Osteoblast (primary cell): ENCODE results near the gene FHL2. TPM values are rescaled to one million over a fixed set of nuclear protein-coding genes. Genes with fewer than 3 reads are reported as not detected.

ENCODE experiments used
- DNase-seq: peaks from one replicate; pipeline ENCODE4 v3.0.0; 2011; ENCODE audit warnings: low spot score, mixed read lengths; ENCODE audit not compliant: insufficient read length; ENCODE audit errors: missing footprints
- H2AFZ ChIP-seq: 2 replicates; pipeline ENCODE4 v1.6.0; 2011; ENCODE audit warnings: mild to moderate bottlenecking, low read length
- H3K27ac ChIP-seq: 2 replicates; pipeline ENCODE4 v1.5.1; 2011; ENCODE audit warnings: mild to moderate bottlenecking, low read depth, low read length, moderate library complexity
- H3K27me3 ChIP-seq: 2 replicates; pipeline ENCODE4 v1.6.0; 2012; ENCODE audit warnings: mild to moderate bottlenecking, control low read depth, inconsistent platforms, low read length, moderate library complexity; ENCODE audit not compliant: insufficient read depth
- H3K36me3 ChIP-seq: 2 replicates; pipeline ENCODE4 v1.5.1; 2011; ENCODE audit warnings: mild to moderate bottlenecking, low read length, control low read depth, moderate library complexity; ENCODE audit not compliant: insufficient read depth
- H3K4me1 ChIP-seq: 2 replicates; pipeline ENCODE4 v1.5.1; 2011; ENCODE audit warnings: mild to moderate bottlenecking, low read length, control low read depth, moderate library complexity; ENCODE audit not compliant: insufficient read depth
- H3K4me2 ChIP-seq: 2 replicates; pipeline ENCODE4 v1.6.0; 2011; ENCODE audit warnings: mild to moderate bottlenecking, low read length; ENCODE audit not compliant: insufficient read depth
- H3K4me3 ChIP-seq: fragments of 200-600 bp; sonication (generic); 3 replicates; pipeline ENCODE4 v1.5.1; 2012; ENCODE audit warnings: mild to moderate bottlenecking, low read length, inconsistent platforms; ENCODE audit not compliant: insufficient read depth
- H3K79me2 ChIP-seq: 2 replicates; pipeline ENCODE4 v1.6.0; 2012; ENCODE audit warnings: mild to moderate bottlenecking, low read length, control low read depth, inconsistent platforms; ENCODE audit not compliant: insufficient read depth
- H3K9me3 ChIP-seq: 2 replicates; pipeline ENCODE4 v1.5.1; 2011; ENCODE audit warnings: low read depth, low read length, control low read depth
- H4K20me1 ChIP-seq: 2 replicates; pipeline ENCODE4 v1.6.0; 2012; ENCODE audit warnings: mild to moderate bottlenecking, low read length, control low read depth; ENCODE audit not compliant: insufficient read depth
- CTCF ChIP-seq: IDR thresholded peaks from 2 replicates; pipeline ENCODE4 v1.5.1; 2011; ENCODE audit warnings: mild to moderate bottlenecking, low read depth, low read length, moderate library complexity; ENCODE audit errors: extremely low read depth
- total RNA-seq: library from RNA; depleted of rRNA; stranded (reverse); fragments of >200 nt; gene quantifications from 2 replicates; pipeline ENCODE4 v1.2.3, GENCODE V29; 2012

The FHL2 gene
- total RNA-seq, 1 donor: 566 TPM

GRCh38 chr2:105385731-105386540, 12.9 kb downstream of the FHL2 start:
- peaks cover 91% of the 10 kb centered on the region for H3K36me3 ChIP-seq
- no peak for DNase-seq

GRCh38 chr2:105384861-105385260, 14.0 kb downstream of the FHL2 start:
- peaks cover 95% of the 10 kb centered on the region for H3K4me1 ChIP-seq
- H3K9me3 ChIP-seq: no peaks in the 10 kb centered on the region
- TF ChIP-seq CTCF: no peak
- H3K4me3 ChIP-seq: no peak overlapping the region
- DNase-seq: no peak
- H3K27me3 ChIP-seq: no peaks in the 10 kb centered on the region
- H3K79me2 ChIP-seq: peaks cover 91% of the 10 kb centered on the region
- H3K4me2 ChIP-seq: peak overlapping the region; percentile 7
- peaks cover 65% of the 10 kb centered on the region for H4K20me1 ChIP-seq
- H2AFZ ChIP-seq: no peak overlapping the region
- H3K27ac ChIP-seq: peak overlapping the region; percentile 96
- peaks cover 93% of the 10 kb centered on the region for H3K36me3 ChIP-seq

More at GRCh38 chr2:105385731-105386540, 12.9 kb downstream of the FHL2 start:
- no peaks in the 10 kb centered on the region for H3K9me3 ChIP-seq
- no peak overlapping the region for H3K4me3 ChIP-seq
- H3K27ac ChIP-seq: peak overlapping the region; percentile 96
- H3K79me2 ChIP-seq: peaks cover 90% of the 10 kb centered on the region
- H3K4me1 ChIP-seq: peaks cover 95% of the 10 kb centered on the region
- no peak overlapping the region for H2AFZ ChIP-seq
- peaks cover 55% of the 10 kb centered on the region for H4K20me1 ChIP-seq
- H3K4me2 ChIP-seq: no peak overlapping the region
- no peaks in the 10 kb centered on the region for H3K27me3 ChIP-seq
- TF ChIP-seq CTCF: no peak

GRCh38 chr2:105384216-105384615, 14.6 kb downstream of the FHL2 start:
- H3K27me3 ChIP-seq: no peaks in the 10 kb centered on the region
- H3K36me3 ChIP-seq: peaks cover 93% of the 10 kb centered on the region
- no peak for DNase-seq
- no peak for TF ChIP-seq CTCF
- H3K79me2 ChIP-seq: peaks cover 91% of the 10 kb centered on the region
- H3K4me1 ChIP-seq: peaks cover 96% of the 10 kb centered on the region
- H3K4me2 ChIP-seq: no peak overlapping the region
- no peak overlapping the region for H3K4me3 ChIP-seq
- H2AFZ ChIP-seq: no peak overlapping the region
- peak overlapping the region; percentile 63 for H3K27ac ChIP-seq
- H3K9me3 ChIP-seq: no peaks in the 10 kb centered on the region
- H4K20me1 ChIP-seq: peaks cover 63% of the 10 kb centered on the region

GRCh38 chr2:105383432-105384166, 15.3 kb downstream of the FHL2 start:
- Histone ChIP-seq H3K36me3 (peaks cover 97% of the 10 kb centered on the region), H3K9me3 (no peaks in the 10 kb centered on the region), H3K4me2 (no peak overlapping the region), H4K20me1 (peaks cover 69% of the 10 kb centered on the region), H3K79me2 (peaks cover 96% of the 10 kb centered on the region), H3K27me3 (no peaks in the 10 kb centered on the region), H3K4me1 (peaks cover 96% of the 10 kb centered on the region), H3K4me3 (no peak overlapping the region), H2AFZ (no peak overlapping the region), H3K27ac (peak overlapping the region; percentile 63)
- DNase-seq: no peak
- no peak for TF ChIP-seq CTCF
